ENCODE data around the gene MSANTD2.

The MSANTD2 gene

DNA sequence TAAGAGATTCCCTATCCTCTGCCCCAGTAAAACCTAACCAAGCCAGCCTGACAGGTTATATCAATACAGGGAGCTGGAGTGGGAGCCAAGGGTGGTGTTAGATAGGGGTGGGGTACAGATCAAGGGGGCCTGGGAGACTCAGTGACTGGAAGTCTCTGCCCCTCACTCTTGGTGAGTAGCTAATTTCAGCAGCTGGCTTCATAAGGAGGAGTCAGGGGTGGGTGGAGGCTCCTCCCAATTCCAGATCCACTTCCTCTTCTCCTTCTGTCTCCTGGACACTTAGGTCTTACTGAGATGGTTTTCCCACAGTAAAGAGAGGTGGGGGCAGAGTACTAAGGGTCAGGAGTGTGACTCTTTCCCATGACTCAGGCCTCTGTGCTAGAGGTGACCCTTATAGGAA, 47.0 kb downstream of the MSANTD2 start:
- peaks cover 97% of the 10 kb centered on the region for H3K27me3 Mint-ChIP-seq (ENCODE audit: low read depth)
- peaks cover 6% of the 10 kb centered on the region for H3K4me1 Mint-ChIP-seq
- TF ChIP-seq, protein P1, sequence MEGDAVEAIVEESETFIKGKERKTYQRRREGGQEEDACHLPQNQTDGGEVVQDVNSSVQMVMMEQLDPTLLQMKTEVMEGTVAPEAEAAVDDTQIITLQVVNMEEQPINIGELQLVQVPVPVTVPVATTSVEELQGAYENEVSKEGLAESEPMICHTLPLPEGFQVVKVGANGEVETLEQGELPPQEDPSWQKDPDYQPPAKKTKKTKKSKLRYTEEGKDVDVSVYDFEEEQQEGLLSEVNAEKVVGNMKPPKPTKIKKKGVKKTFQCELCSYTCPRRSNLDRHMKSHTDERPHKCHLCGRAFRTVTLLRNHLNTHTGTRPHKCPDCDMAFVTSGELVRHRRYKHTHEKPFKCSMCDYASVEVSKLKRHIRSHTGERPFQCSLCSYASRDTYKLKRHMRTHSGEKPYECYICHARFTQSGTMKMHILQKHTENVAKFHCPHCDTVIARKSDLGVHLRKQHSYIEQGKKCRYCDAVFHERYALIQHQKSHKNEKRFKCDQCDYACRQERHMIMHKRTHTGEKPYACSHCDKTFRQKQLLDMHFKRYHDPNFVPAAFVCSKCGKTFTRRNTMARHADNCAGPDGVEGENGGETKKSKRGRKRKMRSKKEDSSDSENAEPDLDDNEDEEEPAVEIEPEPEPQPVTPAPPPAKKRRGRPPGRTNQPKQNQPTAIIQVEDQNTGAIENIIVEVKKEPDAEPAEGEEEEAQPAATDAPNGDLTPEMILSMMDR (IDR thresholded peaks at IDR 0.05; ENCODE audit: unreplicated experiment in 3 of 3), result no peak
- no peak overlapping the region for H3K27ac Mint-ChIP-seq
- H3K4me3 Mint-ChIP-seq, result no peak overlapping the region
- H3K9me3 Mint-ChIP-seq, result no peaks in the 10 kb centered on the region
- no peaks in the 10 kb centered on the region for H3K36me3 Mint-ChIP-seq (ENCODE audit: low read depth)

DNA sequence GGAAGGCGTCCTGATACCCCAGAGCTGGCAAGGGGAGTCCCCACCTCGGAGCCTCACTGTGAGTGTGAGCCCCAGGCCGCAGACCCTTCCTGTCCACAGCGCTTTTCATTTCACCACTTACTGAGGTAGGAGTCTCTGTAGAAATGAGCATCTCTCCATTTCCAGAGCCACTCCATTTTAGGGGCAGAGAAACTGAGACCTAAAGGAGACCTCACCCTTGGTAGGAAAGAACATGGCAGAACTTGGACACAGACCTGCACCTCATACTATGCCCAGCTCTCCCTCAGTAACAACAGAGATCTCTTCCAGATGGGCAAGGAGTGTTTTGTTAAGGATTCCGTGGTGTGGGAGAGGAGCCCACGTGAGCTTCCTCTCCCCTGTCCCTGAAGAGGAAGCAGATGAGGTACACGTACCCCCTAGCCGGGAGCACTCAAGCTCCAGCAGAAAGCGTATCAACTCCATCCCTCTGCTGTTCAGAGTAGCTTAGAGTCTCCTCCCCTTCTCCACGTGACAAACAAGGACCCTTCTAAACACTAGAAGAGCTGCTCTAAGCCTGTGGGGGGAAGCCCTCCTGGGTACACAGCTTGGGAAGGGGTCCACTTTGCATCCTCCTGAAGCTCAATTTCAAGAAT, 47.6 kb downstream of the MSANTD2 start:
- Mint-ChIP-seq H3K4me3 (peak overlapping the region in 2 of 3 experiments; percentile 43 to 62), H3K27me3 (ENCODE audit: low read depth) (peaks cover 97% of the 10 kb centered on the region), H3K36me3 (ENCODE audit: low read depth) (no peaks in the 10 kb centered on the region), H3K9me3 (no peaks in the 10 kb centered on the region), H3K27ac (no peak overlapping the region), H3K4me1 (peaks cover 6% of the 10 kb centered on the region)
- TF ChIP-seq, protein P1 (IDR thresholded peaks at IDR 0.05; ENCODE audit: unreplicated experiment in 3 of 3), result no peak

DNA sequence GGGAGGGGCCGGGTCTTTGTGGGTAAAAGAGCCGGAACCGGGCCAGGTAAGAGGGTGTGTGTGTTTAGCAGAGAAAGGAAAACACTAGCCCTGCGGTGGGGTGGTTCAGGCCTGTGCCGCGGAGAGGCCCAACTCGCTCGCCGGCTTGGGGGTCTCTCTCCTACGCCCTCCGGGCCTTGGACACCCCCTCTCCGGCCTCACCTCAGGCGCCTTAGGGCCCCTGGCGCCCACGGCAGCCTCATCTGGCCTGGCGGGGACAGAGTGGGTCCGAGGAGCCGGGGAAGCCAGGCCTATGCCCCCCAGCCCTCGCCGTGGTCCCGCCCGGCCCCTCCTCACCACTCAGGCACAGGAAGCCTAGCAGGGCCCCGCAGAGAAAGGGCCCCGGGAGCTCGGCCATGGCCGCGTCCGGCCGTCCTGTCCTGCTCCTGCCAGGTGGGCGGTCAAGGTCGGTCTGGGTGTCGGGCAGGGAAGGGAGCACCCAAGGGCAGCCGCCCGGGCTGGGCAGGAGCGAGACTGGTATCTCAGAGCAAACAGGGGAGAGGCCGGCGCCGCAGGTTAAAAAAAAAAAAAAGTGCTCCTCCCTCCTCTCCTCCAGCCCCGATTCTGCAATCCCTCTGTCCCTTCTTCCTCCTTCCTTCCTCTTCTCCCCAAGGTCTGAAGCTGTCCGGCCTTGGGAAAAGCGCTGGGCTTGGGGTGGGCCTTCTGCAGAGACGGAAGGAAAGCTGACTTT, 48.3 kb downstream of the MSANTD2 start, which contains the start of gene VSIG2:
Gene VSIG2 (minus strand): TSS at position 515 of the 730 bp plus-strand sequence. CDS start 118 bp downstream, at position 397.
- peaks cover 12% of the 10 kb centered on the region for H3K4me1 Mint-ChIP-seq
- H3K4me3 Mint-ChIP-seq, result peak within 1 kb of the TSS in 2 of 3 experiments; percentile 43 to 62
- H3K27ac Mint-ChIP-seq, result peak within 1 kb of the TSS in 1 of 3 experiments; percentile 69
- TF ChIP-seq, protein P1 (IDR thresholded peaks at IDR 0.05; ENCODE audit: unreplicated experiment in 3 of 3), result no peak
- no peaks in the 10 kb centered on the region for H3K9me3 Mint-ChIP-seq
- no peaks in the 10 kb centered on the region for H3K36me3 Mint-ChIP-seq (ENCODE audit: low read depth)
- peaks cover 97% of the 10 kb centered on the region for H3K27me3 Mint-ChIP-seq (ENCODE audit: low read depth)

DNA sequence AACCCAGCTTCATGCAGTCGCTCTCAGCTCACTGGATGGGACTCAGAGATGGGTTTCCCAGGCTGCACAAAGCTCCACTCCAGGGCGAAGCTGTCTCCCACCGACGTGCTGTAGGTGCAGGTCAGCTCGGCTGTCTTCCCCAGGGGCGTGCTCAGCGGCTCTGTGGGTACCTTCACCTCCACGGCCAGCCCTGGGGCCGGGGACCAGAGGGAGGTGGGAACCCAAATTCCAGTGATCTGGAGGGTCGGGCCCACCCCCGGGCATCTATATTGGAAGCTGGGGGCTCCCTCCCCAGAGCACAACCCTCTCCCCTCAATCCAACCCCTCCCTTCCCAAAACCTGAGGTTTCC, 48.8 kb downstream of the MSANTD2 start:
- H3K27ac Mint-ChIP-seq, result no peak overlapping the region
- H3K4me3 Mint-ChIP-seq, result no peak overlapping the region
- H3K36me3 Mint-ChIP-seq (ENCODE audit: low read depth), result no peaks in the 10 kb centered on the region
- TF ChIP-seq, protein P1 (IDR thresholded peaks at IDR 0.05; ENCODE audit: unreplicated experiment in 3 of 3), result no peak
- no peaks in the 10 kb centered on the region for H3K9me3 Mint-ChIP-seq
- H3K4me1 Mint-ChIP-seq, result peaks cover 17% of the 10 kb centered on the region
- peaks cover 97% of the 10 kb centered on the region for H3K27me3 Mint-ChIP-seq (ENCODE audit: low read depth)

DNA sequence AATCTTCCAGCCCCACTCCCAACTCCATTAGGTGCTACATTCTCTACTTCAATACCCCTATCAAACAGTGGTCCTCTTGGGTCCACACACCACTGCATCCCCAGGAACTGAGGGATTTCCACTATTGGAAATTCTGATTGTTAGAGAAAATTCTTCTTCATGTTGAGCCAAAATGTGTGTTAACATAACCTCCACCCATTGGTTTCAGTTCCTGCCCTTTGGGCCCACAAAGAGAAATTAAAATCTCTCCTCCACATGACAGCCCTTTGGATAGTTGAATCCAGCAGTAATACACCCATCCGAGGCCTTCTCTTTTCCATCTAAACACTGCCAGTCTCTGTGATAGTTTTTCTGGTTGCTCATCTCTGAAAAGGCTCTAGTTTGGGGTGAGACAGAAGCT, 50.3 kb downstream of the MSANTD2 start:
- Mint-ChIP-seq H3K27me3 (ENCODE audit: low read depth) (peaks cover 98% of the 10 kb centered on the region), H3K4me3 (no peak overlapping the region), H3K36me3 (ENCODE audit: low read depth) (no peaks in the 10 kb centered on the region), H3K4me1 (peaks cover 25% of the 10 kb centered on the region), H3K27ac (no peak overlapping the region), H3K9me3 (no peaks in the 10 kb centered on the region)
- TF ChIP-seq, protein P1 (IDR thresholded peaks at IDR 0.05; ENCODE audit: unreplicated experiment in 3 of 3), result no peak
